GM21619 (cell line): ENCODE results near the gene ASTN1.

Source experiments
- ATAC-seq: cut with Tn5 transposase; IDR thresholded peaks from one replicate; pipeline ENCODE4 v1.9.1; 2021; ENCODE audit not compliant: unreplicated experiment

The ASTN1 gene

DNA sequence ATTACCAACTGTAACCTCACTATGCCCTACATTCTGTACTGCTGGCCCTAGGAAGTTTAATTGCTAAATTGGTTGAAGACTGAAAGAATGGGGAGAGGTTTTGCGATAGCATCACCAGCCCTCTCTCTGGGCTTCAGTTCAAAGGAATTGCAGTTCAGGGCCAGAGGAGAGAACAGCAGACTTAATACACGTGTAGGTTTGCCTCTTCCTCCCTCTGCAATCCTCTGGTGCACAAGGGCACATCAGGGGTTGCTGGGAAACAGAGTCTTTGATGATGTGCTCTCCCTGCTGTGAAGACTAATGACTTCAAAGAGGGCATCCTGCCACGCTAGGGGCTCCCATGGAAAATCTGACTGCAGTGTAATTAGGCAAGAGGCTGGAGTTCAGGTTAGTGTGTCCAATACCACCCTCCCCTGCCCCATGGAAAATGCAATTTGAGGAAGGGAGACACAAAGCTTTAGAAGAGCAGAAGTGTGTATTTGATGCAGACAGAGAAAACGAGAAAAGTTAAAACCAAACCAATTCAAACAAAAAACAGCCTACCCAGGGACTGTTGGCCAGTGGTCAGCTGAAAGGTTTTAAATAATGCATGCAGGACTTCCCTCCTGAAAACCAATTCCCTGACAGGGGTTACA, 167.9 kb downstream of the ASTN1 start:
- ATAC-seq, result no peak

- ATAC-seq, result no peak
Observed at GRCh38 chr1:176994931-176995596, 169.4 kb downstream of the ASTN1 start.

DNA sequence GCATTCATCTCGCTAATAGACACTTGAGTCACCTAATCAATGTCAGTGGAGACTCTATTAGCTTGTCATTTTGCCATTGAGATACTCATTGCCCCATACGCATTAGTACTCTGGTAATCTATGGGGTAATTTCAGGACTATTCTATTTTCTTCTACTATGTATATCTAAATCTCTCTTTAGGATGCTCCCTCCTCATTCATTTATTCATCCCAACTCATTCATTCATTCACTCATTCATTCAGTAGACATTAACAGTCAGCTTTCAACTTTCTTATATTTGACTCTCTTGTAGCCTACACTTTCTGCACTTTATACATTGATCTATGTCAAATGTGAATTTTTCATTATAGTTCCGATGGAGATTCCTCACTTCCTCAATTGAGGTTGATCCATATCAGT, 170.9 kb downstream of the ASTN1 start:
- no peak for ATAC-seq

DNA sequence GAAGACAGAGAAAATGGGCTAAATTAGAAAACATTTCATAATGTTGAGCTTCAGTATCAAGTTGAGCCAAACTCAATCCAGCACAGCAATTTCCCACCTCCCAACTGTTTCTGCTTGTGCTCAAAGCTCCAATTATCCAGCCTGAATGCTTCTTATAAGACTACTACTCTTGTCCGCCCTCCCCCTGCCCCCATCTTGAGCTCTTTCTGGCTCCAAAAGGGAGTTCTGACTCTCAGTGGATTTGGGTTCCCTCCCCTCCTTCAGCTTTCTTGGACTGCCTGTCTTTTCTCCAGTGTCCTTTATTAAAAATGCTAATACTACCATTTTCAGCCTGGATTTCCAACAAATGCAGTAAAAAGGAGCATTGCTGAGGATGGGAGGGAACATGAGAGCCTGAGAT, 174.8 kb downstream of the ASTN1 start:
- no peak for ATAC-seq

- no peak for ATAC-seq
Observed at GRCh38 chr1:176989023-176989422, 175.5 kb downstream of the ASTN1 start.

DNA sequence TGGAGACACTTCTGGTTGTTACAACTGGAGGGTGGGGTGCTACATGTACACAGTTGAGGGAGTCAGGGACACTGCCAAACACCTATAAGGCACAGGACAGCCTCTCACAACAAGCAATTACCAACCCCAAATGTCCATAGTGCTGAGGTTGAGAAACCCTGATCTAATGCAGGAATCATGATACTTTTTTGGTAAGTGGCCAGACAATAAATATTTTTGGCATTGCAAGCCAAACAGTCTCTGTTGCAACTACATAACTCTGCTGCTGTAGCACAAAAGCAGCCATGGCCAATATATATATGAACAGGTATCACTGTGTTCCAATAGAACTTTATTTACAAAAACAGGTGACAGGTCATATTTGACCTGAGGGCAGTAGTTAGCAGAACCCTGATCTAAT, 177.5 kb downstream of the ASTN1 start:
- ATAC-seq, result no peak

DNA sequence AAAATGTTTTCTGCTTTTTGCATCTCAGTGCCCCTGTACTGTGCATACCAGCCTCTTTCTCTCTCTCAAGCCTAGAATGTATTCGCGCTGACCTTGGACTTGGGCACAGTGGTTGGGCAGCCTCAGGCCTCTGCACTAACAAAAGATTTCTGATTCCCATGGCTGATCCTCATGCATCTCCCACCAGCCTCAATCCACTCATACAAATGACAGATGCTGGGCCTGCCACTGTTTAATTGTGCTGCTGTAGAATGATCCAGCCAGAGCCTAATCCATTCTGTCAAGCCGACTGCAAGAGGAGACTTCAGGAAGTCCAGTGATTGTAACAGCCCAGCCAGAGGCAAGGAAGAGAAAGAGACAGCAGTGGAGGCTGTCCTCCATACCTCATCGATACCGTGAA, 180.8 kb downstream of the ASTN1 start:
- no peak for ATAC-seq

GRCh38 chr1:176976771-176977170, 187.7 kb downstream of the ASTN1 start:
- no peak for ATAC-seq

- no peak for ATAC-seq
Observed at GRCh38 chr1:176976225-176976624, 188.3 kb downstream of the ASTN1 start.

DNA sequence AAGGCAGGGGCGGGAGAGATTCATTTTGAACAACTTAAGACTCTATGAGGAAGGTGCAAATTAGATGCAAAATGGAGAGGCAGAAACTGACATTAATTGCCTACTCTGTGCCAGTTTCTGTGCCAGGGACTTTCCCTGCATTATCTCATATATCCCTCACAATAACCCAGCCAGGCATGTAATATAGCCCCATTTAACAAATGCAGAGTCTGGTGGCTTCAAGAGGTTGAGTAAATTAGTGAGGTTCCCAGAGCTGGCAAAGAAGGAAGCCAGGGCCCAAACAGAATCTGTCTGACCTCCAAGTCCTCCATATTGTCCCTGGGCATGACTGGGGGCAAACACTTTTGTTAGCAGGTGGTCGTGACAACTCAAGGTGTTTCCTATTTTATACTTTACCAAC, 199.8 kb downstream of the ASTN1 start:
- ATAC-seq, result no peak

DNA sequence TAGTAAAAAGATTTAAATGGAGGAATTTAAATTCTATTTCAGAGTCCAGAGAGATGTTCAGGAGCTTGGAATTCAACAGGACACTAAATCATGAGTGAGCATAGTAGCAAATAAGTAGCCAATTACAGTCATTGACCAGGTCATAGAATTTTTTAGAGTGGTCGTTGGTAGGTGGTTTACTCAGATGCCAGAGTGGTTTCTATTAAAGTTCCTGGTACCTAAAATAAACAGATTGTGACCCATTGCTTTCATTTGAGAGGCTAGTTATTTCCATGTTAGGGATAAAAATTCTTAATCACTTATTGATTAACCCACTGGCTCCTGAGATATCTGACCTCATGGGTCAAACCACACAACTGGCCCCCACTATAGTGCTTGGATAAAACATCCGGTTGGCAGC, 201.3 kb downstream of the ASTN1 start:
- no peak for ATAC-seq

GRCh38 chr1:176961678-176962077, 202.8 kb downstream of the ASTN1 start:
- no peak for ATAC-seq

GRCh38 chr1:176959191-176959820, 205.2 kb downstream of the ASTN1 start:
- ATAC-seq, result no peak

DNA sequence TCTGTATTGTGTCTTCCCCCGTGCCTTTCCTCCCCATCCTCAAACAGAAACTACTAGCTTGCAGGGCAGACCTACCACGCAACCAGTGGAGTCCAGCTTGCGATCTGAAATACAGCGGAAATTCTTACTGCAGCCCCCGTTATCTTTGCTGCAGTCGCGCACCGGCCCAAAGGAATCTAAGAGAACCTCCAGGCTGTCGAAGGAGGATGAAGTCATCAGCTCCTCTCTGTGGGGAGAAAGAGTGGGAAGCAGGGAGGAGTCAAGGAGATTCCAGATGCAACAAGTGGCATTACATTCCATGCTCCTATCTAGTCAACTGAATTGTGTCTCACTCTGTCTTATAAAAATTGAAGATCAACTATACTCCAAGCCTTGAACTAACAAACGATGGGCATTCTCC, 206.9 kb downstream of the ASTN1 start:
- no peak for ATAC-seq

GRCh38 chr1:176954242-176954641, 210.3 kb downstream of the ASTN1 start:
- ATAC-seq, result no peak

- ATAC-seq, result no peak
Observed at GRCh38 chr1:176950736-176951324, 213.7 kb downstream of the ASTN1 start.

DNA sequence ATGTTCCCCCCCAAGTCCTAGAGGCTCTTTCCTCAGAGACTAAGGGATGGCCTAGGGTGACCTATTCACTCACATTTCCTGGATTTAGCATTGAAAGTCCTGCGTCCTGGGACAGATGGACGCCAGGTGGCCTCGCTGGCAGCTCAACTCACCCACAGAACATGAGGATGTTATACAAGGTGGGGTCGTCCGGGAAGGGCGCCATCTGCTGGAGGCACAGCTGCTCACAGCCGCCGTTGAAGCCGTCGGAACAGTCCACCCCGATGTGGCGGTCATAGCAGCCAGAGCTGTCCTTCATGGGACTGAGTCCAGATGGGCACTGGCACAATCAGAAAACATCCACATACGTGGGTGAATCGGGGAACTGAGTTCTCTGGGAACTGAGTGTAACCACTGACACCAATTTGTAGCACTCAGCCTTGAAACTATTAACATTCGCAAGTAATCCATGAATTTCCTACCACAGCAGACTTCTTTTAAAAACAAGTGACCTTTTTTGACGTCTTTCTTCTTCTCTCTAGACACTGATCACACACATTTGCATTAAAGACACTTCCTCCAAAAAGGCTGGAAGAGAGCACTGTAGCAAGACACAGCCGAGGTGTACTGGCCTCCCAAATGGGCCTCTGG, 215.4 kb downstream of the ASTN1 start:
- ATAC-seq, result peak; percentile 73

DNA sequence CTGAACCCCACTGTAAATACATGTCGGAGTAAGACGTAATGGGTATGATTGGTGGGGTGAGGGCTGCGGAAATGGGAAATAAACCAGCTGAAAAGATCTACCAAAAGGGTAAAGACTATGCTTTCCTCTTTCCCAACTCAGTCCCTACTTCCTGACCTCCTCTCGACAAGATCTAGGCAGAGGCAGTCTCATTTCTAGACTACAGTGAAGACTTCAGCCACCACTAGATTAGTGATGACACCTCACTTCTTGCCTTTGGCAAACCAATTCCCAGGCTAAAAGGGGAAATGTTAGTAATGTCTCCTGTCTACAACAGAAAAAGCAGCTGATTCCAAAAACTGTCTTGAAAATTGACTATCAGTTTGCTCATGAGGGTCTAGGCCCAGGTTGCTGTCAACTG, 219.9 kb downstream of the ASTN1 start:
- no peak for ATAC-seq

DNA sequence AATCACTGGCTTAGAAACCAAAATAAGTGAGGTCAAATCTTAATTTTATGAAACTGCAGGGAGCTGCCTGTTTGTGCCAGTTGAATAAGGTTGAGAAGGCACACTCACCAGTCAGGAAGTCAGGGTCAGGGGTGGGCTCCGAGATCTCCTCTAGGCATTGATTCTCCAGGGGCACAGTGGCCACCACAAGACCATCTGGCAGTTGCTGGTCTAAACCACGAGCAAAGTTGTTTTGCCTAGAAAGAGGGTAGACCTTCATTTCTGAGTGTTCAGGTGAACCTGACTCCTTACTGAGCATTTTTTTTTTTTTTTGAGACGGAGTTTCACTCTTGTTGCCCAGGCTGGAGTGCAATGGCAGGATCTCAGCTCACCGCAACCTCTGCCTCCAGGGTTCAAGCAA, 220.7 kb downstream of the ASTN1 start:
- no peak for ATAC-seq

DNA sequence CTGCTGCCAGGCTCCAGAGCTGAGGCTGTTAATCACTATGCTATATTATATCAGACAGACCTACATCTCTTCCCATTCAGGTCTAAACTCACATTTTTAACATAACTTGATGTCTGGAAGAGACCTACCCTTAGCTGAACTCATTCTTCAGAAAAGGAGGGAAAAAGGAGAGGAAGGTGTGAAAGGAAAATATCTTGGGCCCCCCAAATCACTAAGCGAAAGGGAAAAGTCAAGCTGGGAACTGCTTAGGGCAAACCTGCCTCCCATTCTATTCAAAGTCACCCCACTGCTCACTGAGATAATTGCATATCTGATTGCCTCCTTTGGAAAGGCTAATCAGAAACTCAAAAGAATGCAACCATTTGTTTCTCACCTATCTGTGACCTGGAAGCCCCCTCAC, 222.2 kb downstream of the ASTN1 start:
- no peak for ATAC-seq

DNA sequence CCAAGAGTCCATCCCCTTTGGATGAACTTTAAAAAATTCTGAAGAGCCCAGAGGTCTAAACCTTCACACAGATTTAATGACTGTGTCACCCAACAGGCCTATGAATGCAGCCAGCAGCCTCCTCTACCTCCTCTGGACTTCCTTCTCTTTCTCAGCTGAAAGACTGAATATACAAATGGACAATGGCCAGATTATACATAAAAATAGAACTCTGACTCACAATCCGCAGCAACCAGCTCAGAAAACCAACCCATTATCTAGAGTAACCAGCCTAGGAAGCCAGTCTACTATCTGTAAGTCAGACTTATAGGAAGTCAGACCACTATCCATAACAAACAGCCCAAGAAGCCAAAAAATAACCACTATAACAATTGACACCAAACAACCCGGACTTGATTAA, 224.5 kb downstream of the ASTN1 start:
- ATAC-seq, result no peak

GRCh38 chr1:176938375-176938774, 226.1 kb downstream of the ASTN1 start:
- ATAC-seq, result peak; percentile 47
